AG04449 (cell line): ENCODE results near the gene MRC2.
A peak's percentile ranks its signal among the peaks of the same experiment; 100 is the strongest.

Source experiments
- CTCF ChIA-PET: fragments of 350-600 bp; formaldehyde crosslinking; extraction: SDS; loops from one replicate; lab custom pipeline; 2021; ENCODE audit warnings: antibody characterized with exemption; lab: Yijun Ruan, JAX
- POLR2A ChIA-PET: fragments of 400-600, 350-600 bp; formaldehyde crosslinking; extraction: SDS; loops from one replicate; lab custom pipeline; 2020; ENCODE audit warnings: antibody characterized with exemption, inconsistent platforms; lab: Yijun Ruan, JAX
- DNase-seq: peaks from one replicate; pipeline ENCODE4 v3.0.0-alpha.2; 2010; ENCODE audit warnings: low read depth, low spot score
- H3K4me3 ChIP-seq: 2 replicates; pipeline ENCODE4 v1.5.1; 2011; ENCODE audit warnings: low read depth, mild to moderate bottlenecking, control low read depth, low read length
- TF ChIP-seq, protein P1 (sequence below): IDR thresholded peaks from one replicate; pipeline ENCODE4 v1.5.1; 2011; ENCODE audit warnings: mild to moderate bottlenecking, moderate library complexity, low read length, control low read depth, inconsistent platforms; ENCODE audit not compliant: insufficient read depth; ENCODE audit errors: missing control alignments

Gene MRC2

DNA sequence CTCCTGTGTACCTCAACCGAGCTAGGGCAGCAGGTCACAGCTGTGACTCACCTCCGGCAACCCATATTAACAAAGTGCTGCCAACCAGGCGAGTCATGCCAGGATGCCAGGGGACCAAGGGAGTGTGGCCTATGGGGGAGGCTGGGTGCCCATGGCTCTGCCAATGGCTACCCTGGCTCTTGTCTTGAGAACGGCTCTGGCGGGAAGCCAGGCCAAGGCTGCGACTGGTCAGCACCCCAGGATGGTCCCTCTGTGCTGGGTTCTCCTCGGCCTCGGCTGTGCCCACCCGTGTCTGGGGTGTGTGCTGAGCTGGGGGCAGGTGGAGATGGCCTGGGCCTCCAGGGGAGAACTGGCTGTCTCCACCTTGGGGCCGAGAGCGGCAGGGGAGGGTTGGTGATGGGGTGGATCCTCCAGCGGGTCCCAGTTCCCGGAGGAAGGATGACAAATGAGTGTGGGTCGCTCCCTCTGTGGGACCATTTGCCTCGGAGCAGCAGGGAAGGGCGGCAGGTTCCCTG lies 75.8 kb downstream of the MRC2 start:
- peak overlapping the region; percentile 62 for H3K4me3 ChIP-seq
- no peak for DNase-seq
- POLR2A ChIA-PET, result no interaction called here
- TF ChIP-seq, protein P1, sequence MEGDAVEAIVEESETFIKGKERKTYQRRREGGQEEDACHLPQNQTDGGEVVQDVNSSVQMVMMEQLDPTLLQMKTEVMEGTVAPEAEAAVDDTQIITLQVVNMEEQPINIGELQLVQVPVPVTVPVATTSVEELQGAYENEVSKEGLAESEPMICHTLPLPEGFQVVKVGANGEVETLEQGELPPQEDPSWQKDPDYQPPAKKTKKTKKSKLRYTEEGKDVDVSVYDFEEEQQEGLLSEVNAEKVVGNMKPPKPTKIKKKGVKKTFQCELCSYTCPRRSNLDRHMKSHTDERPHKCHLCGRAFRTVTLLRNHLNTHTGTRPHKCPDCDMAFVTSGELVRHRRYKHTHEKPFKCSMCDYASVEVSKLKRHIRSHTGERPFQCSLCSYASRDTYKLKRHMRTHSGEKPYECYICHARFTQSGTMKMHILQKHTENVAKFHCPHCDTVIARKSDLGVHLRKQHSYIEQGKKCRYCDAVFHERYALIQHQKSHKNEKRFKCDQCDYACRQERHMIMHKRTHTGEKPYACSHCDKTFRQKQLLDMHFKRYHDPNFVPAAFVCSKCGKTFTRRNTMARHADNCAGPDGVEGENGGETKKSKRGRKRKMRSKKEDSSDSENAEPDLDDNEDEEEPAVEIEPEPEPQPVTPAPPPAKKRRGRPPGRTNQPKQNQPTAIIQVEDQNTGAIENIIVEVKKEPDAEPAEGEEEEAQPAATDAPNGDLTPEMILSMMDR, result no peak
- CTCF ChIA-PET, result interaction anchor here (0.8 to 2.9 kb wide), 9 partner anchors 8 to 704 kb away, joined by 3 to 14 read pairs (median 3); no protein-coding TSS in a partner anchor

DNA sequence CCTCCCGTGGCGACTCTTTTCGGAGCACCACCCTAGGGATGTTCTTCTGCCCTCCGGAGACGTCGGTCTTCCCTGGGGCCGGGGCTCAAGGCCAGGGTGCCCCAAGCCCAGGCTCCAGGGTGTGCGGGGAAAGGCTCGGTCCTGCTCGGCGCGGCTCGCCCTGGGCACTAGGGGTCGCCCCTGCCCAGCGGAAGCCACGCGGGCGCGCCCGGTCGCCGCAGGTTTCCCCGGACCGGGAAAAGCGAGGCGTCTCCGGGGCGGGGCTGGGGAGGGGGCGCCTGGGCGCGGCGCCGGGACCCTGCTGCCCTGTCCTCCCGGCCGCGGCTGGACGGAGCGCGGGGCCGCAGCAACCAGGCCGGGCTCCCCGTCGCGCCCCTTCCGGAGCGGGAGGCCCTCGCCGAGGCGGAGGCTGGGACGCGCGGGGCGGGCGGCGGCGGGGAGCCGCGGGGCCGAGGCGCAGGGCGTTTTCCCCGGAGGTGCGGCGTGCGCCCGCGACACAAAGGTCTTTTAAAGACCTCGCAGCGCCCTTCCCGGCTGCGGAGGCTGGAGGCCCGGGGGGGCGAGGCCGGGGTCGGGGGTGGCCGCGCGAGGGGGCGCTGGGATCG lies 76.4 kb downstream of the MRC2 start:
- TF ChIP-seq, protein P1, result peak; percentile 97
- POLR2A ChIA-PET, result no interaction called here
- CTCF ChIA-PET, result interaction anchor here (1.0 to 2.9 kb wide), 9 partner anchors 7 to 703 kb away, joined by 3 to 14 read pairs (median 4); no protein-coding TSS in a partner anchor
- DNase-seq, result no peak
- H3K4me3 ChIP-seq, result peak overlapping the region; percentile 62

DNA sequence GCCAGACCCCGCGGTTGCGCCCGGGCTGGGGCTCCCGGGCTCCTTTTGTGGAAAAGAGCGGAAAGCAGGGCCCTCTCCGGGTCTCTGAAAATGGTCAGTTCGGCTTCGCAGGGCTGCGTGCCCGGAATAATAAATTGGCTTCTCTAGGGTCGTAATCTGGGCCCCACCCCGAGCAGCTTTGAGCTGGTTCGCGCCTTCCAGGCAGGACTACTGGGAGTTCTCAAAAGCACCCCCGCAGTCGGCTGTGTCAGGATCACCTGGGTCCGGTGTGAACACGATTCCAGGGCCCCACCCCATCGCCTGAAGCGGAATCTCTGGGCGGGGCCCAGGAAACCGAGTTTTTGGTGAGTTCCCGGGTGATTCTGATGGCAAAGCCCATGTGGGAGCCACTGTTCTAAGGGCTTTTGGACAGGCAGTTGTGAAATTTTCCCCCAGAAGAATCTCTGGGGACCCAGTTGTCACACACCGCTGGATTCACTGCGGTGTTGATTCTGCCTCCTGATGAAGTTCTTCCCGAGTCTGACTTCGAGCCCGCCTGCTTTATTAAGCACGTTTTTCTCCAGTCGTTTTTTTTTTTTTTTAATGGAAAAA lies 77.0 kb downstream of the MRC2 start:
- H3K4me3 ChIP-seq, result peak overlapping the region; percentile 62
- TF ChIP-seq, protein P1, result no peak
- ChIA-PET POLR2A (no interaction called here), CTCF (interaction anchor here (0.7 to 3.0 kb wide), 5 partner anchors 190 to 702 kb away, joined by 3 to 19 read pairs (median 4); no protein-coding TSS in a partner anchor)
- DNase-seq, result no peak

DNA sequence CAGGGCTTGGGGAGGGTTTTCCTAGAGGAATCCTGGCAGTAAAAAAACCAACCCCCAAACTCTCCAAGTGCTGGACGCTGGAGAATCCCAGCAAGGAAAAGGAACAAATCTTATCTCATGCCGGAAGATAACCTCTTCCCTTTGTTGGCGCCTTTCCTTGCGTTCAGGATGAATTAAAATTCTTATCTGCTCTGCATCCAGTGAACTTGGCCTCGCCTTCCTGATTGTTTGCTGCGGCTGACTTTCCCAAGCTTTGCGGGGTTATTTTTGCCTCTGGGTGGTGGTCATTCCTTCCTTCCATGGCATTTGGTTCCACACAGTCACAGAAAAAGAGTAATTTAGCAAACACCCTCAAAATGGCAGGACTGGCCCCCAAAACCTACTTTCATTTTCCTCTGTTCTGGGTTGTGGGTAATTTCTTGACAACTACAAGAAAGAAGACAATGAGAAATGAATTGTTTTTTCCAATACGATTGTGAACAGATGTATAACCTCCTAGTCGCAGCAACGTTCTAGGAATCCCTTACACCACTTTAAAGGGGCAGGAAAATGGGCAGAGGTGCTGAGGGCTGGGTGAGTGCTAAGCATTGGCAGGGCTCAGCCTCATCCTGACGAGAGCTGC lies 77.8 kb downstream of the MRC2 start:
- no peak for DNase-seq
- H3K4me3 ChIP-seq, result peak overlapping the region; percentile 62
- ChIA-PET CTCF (interaction anchor here (0.7 to 3.0 kb wide), 6 partner anchors 15 to 701 kb away, joined by 3 to 19 read pairs (median 4); no protein-coding TSS in a partner anchor), POLR2A (interaction anchor here (0.8 kb wide), 1 partner anchor 263 kb away, joined by 4 read pairs; no protein-coding TSS in a partner anchor)
- TF ChIP-seq, protein P1, result no peak

DNA sequence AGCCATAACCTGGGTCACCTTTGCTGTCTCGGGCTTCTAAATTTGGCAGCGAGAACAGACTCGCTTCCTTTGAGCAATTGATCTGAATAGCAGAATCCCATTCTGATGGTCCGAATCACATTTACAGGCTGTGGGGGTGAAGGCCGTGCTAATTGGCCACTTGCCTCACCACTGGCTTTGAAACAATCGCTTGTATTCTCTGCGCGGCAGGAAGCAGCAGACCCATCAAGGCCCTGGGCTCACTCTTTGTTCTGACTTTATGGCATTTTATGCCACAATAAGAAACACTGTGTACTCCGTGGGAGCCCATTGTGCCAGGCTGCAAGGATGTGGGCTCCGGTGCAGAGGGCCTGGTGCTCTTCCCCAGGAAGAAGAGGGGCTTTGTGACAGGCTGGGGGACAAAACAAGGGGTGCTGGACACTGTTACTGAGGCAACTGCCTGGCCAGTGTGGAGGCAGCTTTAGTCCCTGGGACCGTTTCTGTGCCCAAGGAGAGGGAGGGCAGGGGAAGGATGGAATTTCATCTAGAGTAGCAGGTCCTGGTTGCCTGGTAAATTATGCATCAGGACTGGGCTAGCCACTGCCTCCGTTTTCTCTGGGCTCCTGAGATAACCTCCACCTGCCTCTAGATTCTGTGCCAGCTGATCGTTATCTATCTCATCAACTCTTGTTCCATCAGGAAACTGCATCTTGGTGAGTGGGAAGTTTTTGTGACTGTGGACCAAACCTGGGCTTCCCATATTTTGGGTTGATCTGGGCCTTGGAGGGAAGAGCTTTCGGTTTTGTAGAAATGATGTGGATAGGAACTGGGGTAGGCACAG lies 78.5 kb downstream of the MRC2 start:
- DNase-seq, result no peak
- POLR2A ChIA-PET, result interaction anchor here (0.8 kb wide), 1 partner anchor 262 kb away, joined by 4 read pairs; no protein-coding TSS in a partner anchor
- TF ChIP-seq, protein P1, result no peak
- CTCF ChIA-PET, result interaction anchor here (1.0 to 3.0 kb wide), 2 partner anchors 15 to 263 kb away, joined by 4 to 19 read pairs; no protein-coding TSS in a partner anchor
- peak overlapping the region; percentile 62 for H3K4me3 ChIP-seq
